Activated CD8-positive, alpha-beta memory T cell treated with anti-CD3 and anti-CD28 coated beads, Interleukin-2, amount 50 U/mL, for 24 hours (primary cell): ENCODE results near the gene TMEM109.
A peak's percentile ranks its signal among the peaks of the same experiment; 100 is the strongest.
"Not testable (repeated sequence)": the region's sequence is repeated elsewhere in the genome, so short reads cannot be mapped to it uniquely, and the experiment has no call there.

Experiments
- DNase-seq: peaks from one replicate; pipeline ENCODE4 v3.0.0-alpha.2; 2020; ENCODE audit errors: extremely low read depth

Gene TMEM109

DNA sequence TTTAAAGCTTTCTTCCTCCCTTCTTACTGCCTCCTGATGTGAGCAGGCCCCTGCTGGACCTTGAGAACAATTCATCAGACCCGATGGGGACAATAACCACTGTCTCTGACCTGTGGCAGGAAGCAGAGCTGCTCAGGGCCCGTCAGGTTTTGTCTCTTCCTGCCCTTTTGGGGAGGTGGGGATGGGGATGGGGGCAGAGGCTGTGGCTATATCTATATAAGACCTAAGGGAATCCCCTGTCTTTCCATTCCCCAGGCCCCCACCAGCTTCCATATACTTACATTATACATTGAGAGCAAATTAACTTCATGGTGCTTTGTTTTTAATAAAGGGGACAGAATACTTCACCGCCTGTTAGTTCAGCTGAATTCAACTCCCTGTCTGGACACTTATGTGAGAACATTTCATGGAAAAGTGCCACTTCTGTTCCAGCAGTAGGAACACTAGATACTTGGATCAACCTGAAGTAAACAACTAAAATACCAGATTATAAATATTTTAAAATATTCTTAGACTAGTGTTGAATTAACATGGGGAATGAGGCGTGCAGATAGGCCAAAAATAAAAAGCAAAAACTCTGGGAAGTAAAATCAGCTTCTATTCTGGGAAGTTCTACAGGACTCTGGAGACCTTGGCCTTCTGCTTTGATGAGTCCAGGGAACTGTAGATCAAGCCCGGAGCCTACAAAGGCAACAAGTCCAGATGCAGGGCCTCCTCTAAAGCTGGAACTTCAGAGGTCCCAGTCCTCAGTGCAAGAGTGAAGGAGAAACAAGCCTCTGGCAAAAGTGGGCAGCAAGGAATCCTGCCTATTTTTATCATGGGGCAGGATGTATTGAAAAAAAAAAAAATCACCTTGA lies 35.5 kb upstream of the TMEM109 start:
- no peak for DNase-seq

DNA sequence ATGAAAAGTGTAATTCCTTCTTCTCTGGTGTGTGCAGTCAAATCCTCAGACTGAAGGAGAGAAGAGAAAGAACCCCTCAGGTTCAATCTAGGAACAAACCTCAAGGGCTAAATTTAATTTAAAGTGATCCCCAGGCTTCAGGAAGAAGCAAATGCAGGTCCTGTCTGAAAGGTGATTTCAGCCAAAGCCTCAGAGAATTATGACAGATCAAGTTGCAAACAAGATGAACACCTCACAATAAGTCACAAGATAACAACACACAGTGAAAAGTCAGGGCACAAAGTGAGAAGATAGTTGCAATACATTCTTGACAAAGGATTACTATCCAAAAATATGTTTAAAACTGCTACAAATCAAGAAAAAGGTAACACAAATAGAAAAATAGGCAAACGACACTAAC lies 34.9 kb upstream of the TMEM109 start:
- DNase-seq: no peak

DNA sequence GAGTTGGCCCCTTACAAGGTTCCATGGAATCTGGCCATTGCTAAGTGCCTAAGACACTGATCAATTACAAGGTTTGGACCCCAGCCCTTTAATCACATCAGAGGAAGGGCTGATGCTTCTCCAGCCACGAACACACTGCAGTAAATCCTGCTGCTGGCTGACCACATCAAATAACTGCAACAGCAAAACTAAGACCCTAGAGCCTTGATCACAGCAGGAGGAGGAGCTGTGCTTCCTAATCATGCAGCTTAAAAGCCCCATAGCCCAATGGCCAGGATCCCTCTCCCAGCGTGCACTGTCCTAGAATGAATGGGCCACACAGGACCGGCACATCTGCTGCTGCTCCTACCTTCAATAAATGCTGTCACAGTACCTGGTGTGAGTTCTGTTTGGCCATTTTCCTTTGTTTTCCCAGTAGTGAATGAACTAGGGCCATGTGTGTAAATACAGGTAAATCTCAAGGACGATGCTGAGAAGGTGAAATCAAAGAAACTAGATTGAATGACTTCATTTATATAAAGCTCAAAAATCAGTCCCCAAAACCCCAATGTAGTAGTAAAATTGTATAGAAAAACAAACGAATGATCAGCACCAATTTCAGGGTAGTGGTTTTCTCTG lies 33.9 kb upstream of the TMEM109 start:
- DNase-seq: no peak

DNA sequence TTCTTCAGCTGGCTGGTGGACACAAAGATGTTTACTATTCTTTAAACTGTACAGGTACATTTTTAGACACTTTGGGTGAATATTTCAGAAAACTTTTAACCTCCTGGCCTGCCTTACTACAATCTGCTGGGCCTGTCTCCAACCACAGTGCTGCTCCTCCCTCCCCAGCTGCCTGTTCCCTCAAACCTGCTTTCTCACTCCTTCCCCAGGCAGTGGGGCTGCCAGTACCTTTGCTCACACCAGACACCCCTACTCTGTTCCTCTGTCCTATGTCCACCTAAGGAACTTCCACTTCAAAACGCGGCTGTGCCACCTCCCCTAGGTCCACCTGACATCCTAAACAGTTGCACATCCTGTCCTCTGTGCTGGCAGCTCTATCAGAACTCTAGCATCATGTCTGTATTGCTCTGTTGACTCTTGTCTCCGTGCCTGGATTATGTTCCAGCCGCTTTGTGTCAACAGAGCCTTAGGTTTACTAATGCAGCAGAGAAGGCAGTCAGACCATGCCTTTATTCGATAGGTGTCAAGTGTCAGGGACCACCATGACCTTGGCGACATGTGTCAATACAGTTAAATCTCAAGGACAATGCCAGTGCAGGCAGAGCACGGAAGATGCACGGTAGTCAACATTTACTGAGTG lies 33.2 kb upstream of the TMEM109 start:
- no peak for DNase-seq

DNA sequence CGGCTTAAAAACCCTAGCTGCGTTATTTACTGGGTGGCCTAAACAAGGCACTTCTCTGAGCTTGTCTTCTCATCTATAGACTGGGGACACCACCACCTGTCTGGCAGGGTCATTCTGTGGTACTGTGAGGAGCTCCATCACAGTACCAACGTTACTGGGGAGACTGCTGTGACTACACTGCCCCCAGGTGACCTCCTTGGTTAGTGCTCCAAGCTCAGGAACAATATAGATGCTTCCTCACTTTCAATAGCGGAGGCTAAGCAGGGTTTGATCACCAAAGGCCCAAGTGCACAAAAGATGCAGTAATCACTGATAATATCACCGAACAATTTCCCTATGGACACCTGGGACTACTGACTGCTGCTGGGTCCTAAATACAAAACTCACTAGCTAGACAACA lies 26.4 kb upstream of the TMEM109 start:
- no peak for DNase-seq

GRCh38 chr11:60889869-60890311 lies 24.1 kb upstream of the TMEM109 start:
- no peak for DNase-seq

- no peak for DNase-seq
Observed at GRCh38 chr11:60890696-60891095, 23.3 kb upstream of the TMEM109 start.

GRCh38 chr11:60891103-60891741 lies 22.7 kb upstream of the TMEM109 start:
- no peak for DNase-seq

- DNase-seq: no peak
Observed at GRCh38 chr11:60895687-60896086, 18.3 kb upstream of the TMEM109 start.

GRCh38 chr11:60897496-60897895 lies 16.5 kb upstream of the TMEM109 start:
- DNase-seq: no peak

DNA sequence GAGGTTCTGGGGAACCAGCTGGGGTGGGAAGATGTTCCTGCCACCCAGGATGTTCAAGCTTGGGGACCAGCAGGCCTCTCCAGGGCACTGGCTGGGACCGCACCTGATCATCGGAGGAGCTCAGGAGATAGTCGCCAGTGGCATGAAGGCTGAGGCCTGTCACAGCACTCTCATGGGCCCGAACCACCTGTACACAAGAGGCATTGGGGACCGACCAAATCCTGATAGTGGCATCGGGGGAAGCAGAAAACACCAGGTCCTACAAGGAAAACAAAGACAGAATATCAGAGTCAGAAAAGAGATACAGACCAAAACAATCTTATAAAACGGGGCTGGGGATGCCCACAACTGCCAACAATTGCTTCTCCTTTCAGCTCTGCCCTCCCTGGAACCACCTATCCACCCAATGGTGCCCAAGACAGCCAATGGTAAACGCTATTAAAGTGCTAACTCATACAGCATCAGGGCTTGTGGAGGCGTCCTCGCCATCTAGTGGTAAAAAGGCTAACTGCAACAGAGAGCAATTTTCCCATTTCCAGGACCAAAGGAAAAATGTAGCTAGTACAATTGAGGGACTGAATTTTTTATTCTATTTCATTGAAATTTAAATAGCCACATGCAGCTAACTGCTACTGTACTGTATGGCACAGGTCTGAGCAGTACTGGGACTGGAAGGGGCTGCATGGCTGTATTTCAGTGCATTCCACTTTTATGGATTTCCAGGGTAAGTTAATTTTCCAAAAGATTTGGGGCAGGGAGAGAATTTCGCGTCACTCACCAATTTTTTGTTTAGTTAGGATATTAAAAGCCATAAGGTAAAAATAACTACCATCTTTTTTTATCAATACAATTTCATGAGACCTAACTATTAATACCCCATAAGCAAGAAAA lies 14.7 kb upstream of the TMEM109 start:
- no peak for DNase-seq

DNA sequence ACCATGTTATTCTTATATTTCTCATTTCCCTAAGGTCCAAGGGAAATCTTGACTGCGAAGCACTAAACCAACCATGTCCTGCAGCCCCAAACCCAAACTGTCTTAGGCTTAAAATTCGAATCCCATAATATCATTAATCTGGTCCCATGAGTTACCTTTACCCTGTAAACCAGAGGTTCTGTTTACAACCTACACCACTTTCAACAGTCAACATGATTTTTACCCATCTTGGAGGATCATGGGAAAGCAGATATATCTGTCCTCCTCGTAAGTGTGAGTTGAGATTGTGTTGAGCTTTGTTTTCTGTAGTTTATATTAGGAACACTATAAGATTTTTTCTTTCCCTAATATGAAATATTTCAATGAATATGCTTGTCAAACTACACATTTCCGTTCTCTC lies 14.0 kb upstream of the TMEM109 start:
- DNase-seq: no peak

- DNase-seq: no peak
Observed at GRCh38 chr11:60900673-60901404, 13.1 kb upstream of the TMEM109 start.

DNA sequence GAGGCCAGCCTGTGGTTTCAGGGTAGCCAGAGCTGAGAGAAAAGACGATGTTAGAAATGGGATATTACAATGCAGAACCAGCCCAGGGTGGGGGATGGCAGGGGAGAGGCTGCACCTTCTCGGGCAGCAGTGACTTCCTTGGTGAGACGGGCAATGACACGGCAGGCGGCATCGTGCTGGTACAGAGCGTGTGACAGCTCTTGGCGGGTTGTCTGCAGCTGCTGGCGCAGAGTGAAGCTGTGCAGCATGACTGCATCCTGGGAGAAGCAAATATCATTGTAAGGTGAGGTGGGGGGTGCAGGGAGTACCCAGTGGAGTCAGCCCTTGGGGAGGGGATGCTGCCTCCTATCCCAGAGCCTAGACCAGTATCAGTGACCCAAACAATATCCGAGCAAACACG lies 11.3 kb upstream of the TMEM109 start:
- DNase-seq: no peak

- DNase-seq: no peak
Observed at GRCh38 chr11:60905047-60905446, 8.9 kb upstream of the TMEM109 start.

DNA sequence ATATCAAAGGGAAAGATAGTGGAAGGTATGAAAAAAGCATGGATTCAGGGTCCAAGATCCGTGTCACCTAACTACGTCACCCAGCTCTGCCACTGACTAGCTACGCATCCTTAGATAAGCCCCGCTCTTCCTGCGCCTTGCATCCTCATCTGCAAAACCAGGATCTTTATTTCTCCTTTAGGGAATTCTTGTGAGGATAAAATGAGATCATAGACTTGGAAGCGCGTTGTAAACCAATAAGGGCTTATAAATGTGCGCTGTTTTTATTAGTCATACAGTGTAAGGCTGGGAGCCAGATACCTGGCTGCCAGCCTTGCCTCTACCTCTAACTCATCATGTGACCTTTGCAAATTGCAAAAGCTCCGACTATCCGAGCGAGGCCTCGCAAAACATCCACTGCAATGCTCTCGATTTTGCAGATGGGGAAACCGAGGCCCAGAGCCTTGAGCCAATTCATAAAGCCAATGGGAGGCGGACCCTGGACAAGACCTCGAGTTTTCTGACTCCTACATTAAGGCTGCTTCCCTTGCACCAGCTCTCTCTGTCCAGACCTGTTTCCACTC lies 8.3 kb upstream of the TMEM109 start:
- no peak for DNase-seq

- DNase-seq: peak; percentile 97
Observed at GRCh38 chr11:60906132-60906972, 7.6 kb upstream of the TMEM109 start, which contains the start of gene PRPF19. Gene PRPF19 (minus strand): TSS chr11:60906585. CDS start chr11:60906382, 203 bp downstream.

- DNase-seq: no peak
Observed at GRCh38 chr11:60908803-60909202, 5.2 kb upstream of the TMEM109 start.

GRCh38 chr11:60909680-60910280 lies 4.2 kb upstream of the TMEM109 start:
- not testable (repeated sequence) for DNase-seq
